SHP77 (cell line): Measurements from ENCODE around the gene KIR3DL1.
"Not testable (repeated sequence)": the region's sequence is repeated elsewhere in the genome, so short reads cannot be mapped to it uniquely, and the experiment has no call there.

Experiments used
- DNase-seq, 2 experiments: peaks; one replicate each; lab custom pipeline; 2025; lab: John Stamatoyannopoulos, UW

KIR3DL1 gene

GRCh38 chr19:54814571-54814970 is 1.7 kb upstream of the KIR3DL1 start:
- not testable (repeated sequence) for DNase-seq

GRCh38 chr19:54817670-54818536 is 1.6 kb downstream of the KIR3DL1 start:
- no peak for DNase-seq

- not testable (repeated sequence) for DNase-seq
Measured at GRCh38 chr19:54824416-54824815, 8.1 kb downstream of the KIR3DL1 start.

GRCh38 chr19:54825326-54825725 is 9.1 kb downstream of the KIR3DL1 start:
- not testable (repeated sequence) for DNase-seq

GRCh38 chr19:54828064-54828463 is 11.8 kb downstream of the KIR3DL1 start:
- not testable (repeated sequence) for DNase-seq

GRCh38 chr19:54832496-54832895 is 16.2 kb downstream of the KIR3DL1 start, which contains the start of gene KIR2DS4:
Gene KIR2DS4 (plus strand): TSS chr19:54832676.
- not testable (repeated sequence) for DNase-seq

GRCh38 chr19:54835126-54835525 is 18.9 kb downstream of the KIR3DL1 start:
- DNase-seq, result not testable (repeated sequence)

GRCh38 chr19:54837522-54837921 is 21.3 kb downstream of the KIR3DL1 start:
- DNase-seq, result not testable (repeated sequence)

- not testable (repeated sequence) for DNase-seq
Measured at GRCh38 chr19:54843171-54843570, 26.9 kb downstream of the KIR3DL1 start.

GRCh38 chr19:54850061-54850640 is 33.9 kb downstream of the KIR3DL1 start, which contains the start of gene KIR3DL2:
Gene KIR3DL2 (plus strand): TSS chr19:54850443. CDS start chr19:54850476, 33 bp downstream.
- not testable (repeated sequence) for DNase-seq

- DNase-seq, result no peak
Measured at GRCh38 chr19:54850930-54851329, 34.7 kb downstream of the KIR3DL1 start.

- no peak for DNase-seq
Measured at GRCh38 chr19:54851353-54851752, 35.1 kb downstream of the KIR3DL1 start.

- not testable (repeated sequence) for DNase-seq
Measured at GRCh38 chr19:54855241-54855640, 39.0 kb downstream of the KIR3DL1 start.

GRCh38 chr19:54858476-54858875 is 42.2 kb downstream of the KIR3DL1 start:
- DNase-seq, result not testable (repeated sequence)

- not testable (repeated sequence) for DNase-seq
Measured at GRCh38 chr19:54859421-54859820, 43.2 kb downstream of the KIR3DL1 start.

GRCh38 chr19:54863459-54863858 is 47.2 kb downstream of the KIR3DL1 start:
- DNase-seq, result not testable (repeated sequence)

- no peak for DNase-seq
Measured at GRCh38 chr19:54871696-54872095, 55.4 kb downstream of the KIR3DL1 start.

GRCh38 chr19:54873990-54874389 is 57.7 kb downstream of the KIR3DL1 start, which contains the start of gene FCAR:
Gene FCAR (plus strand): TSS chr19:54874235. CDS start chr19:54874290, 55 bp downstream.
- no peak for DNase-seq

GRCh38 chr19:54875506-54875905 is 59.2 kb downstream of the KIR3DL1 start:
- DNase-seq, result no peak

GRCh38 chr19:54877471-54877870 is 61.2 kb downstream of the KIR3DL1 start:
- DNase-seq, result no peak
